ENCODE data around the gene FAM151B. TPM values are rescaled to one million over a fixed set of nuclear protein-coding genes. Genes with fewer than 3 reads are reported as not detected.
"Not testable (repeated sequence)": the region's sequence is repeated elsewhere in the genome, so short reads cannot be mapped to it uniquely, and the experiment has no call there.

FAM151B gene
- total and polyA plus RNA-seq, 7 experiments from 2014 or later: 0.11 to 3.4 (median 0.43) TPM; not detected in 2

DNA sequence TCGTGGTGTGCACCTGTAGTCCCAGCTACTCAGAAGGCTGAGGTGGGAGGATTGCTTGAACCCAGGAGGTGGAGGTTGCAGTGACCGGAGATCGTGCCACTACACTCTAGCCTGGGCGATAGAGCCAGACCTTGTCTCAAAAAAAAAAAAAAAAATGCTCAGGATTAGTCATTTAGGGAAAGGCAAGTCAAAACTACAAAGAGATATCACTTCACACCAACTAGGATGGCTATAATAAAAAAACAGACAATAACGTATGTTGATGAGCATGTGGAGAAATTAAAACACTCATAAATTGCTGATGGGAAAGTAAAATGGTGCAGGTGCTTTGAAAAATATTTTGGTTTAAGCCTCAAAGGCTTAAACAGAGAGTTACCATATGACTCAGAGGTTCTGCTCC lies 88.5 kb downstream of the FAM151B start:
- Histone ChIP-seq H3K4me3 (ENCODE audit: low read length) (no peak overlapping the region), H3K4me1 (ENCODE audit: control insufficient read depth in 2 of 2, insufficient read depth in 2 of 2, low read length in 2 of 2) (no peaks in the 10 kb centered on the region), H3K27ac (ENCODE audit: low read depth, low read length) (no peak overlapping the region), H3K27me3 (ENCODE audit: control insufficient read depth in 2 of 2, insufficient read depth in 2 of 2, low read length in 2 of 2) (peaks cover under 1 to 4% of the 10 kb centered on the region in 2 donors), H3K9me3 (ENCODE audit: control insufficient read depth in 2 of 3, low read length in 3 of 3) (no peaks in the 10 kb centered on the region), H3K36me3 (ENCODE audit: control insufficient read depth in 2 of 3, insufficient read depth in 3 of 3, low read length in 3 of 3) (no peaks in the 10 kb centered on the region)
- ChIA-PET POLR2A (no interaction called here), CTCF (interaction anchor here (0.6 kb wide), 1 partner anchor 163 kb away, joined by 3 read pairs; no protein-coding TSS in a partner anchor)
- H3K27ac Mint-ChIP-seq: no peak overlapping the region
- H3K4me1 Mint-ChIP-seq: peaks cover 0 to 6% (median 0%) of the 10 kb centered on the region in 7 donors
- DNase-seq (no peak), ATAC-seq (no peak)
- H3K9me3 Mint-ChIP-seq: peaks cover 0 to 4% (median 0%) of the 10 kb centered on the region in 11 donors
- intact Hi-C loops (cut with micrococcal nuclease): no loop called here
- H3K27me3 Mint-ChIP-seq: peaks cover 36 to 61% (median 49%) of the 10 kb centered on the region in 5 donors
- no peak overlapping the region for H3K4me3 Mint-ChIP-seq
- H3K36me3 Mint-ChIP-seq: peaks cover 0 to 5% (median 0%) of the 10 kb centered on the region in 5 donors

DNA sequence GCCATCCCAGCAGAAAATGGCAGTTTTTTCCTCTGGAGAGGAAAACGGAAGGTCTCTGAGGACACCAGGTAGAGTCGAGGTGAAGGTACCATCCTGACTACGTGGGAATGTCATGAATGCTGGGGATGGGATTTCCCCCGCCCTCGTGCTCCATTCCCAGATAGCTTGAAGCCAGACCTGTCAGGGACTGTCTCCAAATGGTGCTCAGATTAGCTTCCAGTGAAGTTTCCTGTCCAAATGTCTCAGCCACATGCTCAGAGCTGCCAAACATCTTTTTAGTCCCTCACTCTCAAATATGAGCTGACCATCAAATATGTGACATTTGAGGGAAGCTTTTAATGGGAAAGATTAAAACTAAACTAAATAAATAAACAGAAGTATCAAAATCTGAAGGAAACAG lies 89.8 kb downstream of the FAM151B start:
- no peak for ATAC-seq
- no peaks in the 10 kb centered on the region for H3K4me1 ChIP-seq (ENCODE audit: control insufficient read depth in 2 of 2, insufficient read depth in 2 of 2, low read length in 2 of 2)
- Mint-ChIP-seq H3K4me3 (no peak overlapping the region), H3K4me1 (peaks cover 0 to 6% (median 0%) of the 10 kb centered on the region in 7 donors), H3K9me3 (peaks cover 0 to 10% (median under 1%) of the 10 kb centered on the region in 11 donors), H3K27me3 (peaks cover 23 to 49% (median 36%) of the 10 kb centered on the region in 5 donors), H3K27ac (no peak overlapping the region), H3K36me3 (peaks cover 0 to 4% (median 0%) of the 10 kb centered on the region in 5 donors)
- H3K27me3 ChIP-seq (ENCODE audit: control insufficient read depth in 2 of 2, insufficient read depth in 2 of 2, low read length in 2 of 2): no peaks in the 10 kb centered on the region
- CTCF ChIA-PET: no interaction called here
- POLR2A ChIA-PET: no interaction called here
- H3K27ac ChIP-seq (ENCODE audit: low read depth, low read length): no peak overlapping the region
- H3K9me3 ChIP-seq (ENCODE audit: control insufficient read depth in 2 of 3, low read length in 3 of 3): no peaks in the 10 kb centered on the region
- H3K4me3 ChIP-seq (ENCODE audit: low read length): no peak overlapping the region
- intact Hi-C loops (cut with micrococcal nuclease): no loop called here
- no peaks in the 10 kb centered on the region for H3K36me3 ChIP-seq (ENCODE audit: control insufficient read depth in 2 of 3, insufficient read depth in 3 of 3, low read length in 3 of 3)
- DNase-seq: no peak

GRCh38 chr5:80579050-80579449 lies 91.2 kb downstream of the FAM151B start:
- Histone ChIP-seq H3K9me3 (ENCODE audit: control insufficient read depth in 2 of 3, low read length in 3 of 3) (no peaks in the 10 kb centered on the region), H3K27me3 (ENCODE audit: control insufficient read depth in 2 of 2, insufficient read depth in 2 of 2, low read length in 2 of 2) (no peaks in the 10 kb centered on the region), H3K4me3 (ENCODE audit: low read length) (no peak overlapping the region), H3K4me1 (ENCODE audit: control insufficient read depth in 2 of 2, insufficient read depth in 2 of 2, low read length in 2 of 2) (no peaks in the 10 kb centered on the region), H3K36me3 (ENCODE audit: control insufficient read depth in 2 of 3, insufficient read depth in 3 of 3, low read length in 3 of 3) (no peaks in the 10 kb centered on the region), H3K27ac (ENCODE audit: low read depth, low read length) (no peak overlapping the region)
- Mint-ChIP-seq H3K4me3 (no peak overlapping the region), H3K27me3 (peaks cover 22 to 37% (median 34%) of the 10 kb centered on the region in 5 donors), H3K36me3 (no peaks in the 10 kb centered on the region), H3K27ac (no peak overlapping the region), H3K4me1 (peaks cover 0 to 6% (median 0%) of the 10 kb centered on the region in 7 donors), H3K9me3 (peaks cover 0 to 10% (median 0%) of the 10 kb centered on the region in 11 donors)
- no peak for DNase-seq
- POLR2A ChIA-PET: no interaction called here
- CTCF ChIA-PET: no interaction called here
- intact Hi-C loops (cut with micrococcal nuclease): no loop called here
- ATAC-seq: no peak

DNA sequence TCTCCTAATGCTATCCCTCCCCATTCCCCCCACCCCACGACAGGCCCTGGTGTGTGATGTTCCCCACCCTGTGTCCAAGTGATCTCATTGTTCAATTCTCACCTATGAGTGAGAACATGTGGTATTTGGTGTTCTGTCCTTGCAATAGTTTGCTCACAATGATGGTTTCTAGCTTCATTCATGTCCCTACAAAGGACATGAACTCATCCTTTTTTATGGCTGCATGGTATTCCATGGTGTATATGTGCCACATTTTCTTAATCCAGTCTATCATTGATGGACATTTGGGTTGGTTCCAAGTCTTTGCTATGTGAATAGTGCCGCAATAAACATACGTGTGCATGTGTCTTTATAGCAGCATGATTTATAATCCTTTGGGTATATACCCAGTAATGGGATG lies 92.4 kb downstream of the FAM151B start:
- H3K36me3 ChIP-seq (ENCODE audit: control insufficient read depth in 2 of 3, insufficient read depth in 3 of 3, low read length in 3 of 3); H3K4me3 Mint-ChIP-seq; H3K27ac ChIP-seq (ENCODE audit: low read depth, low read length); CTCF ChIA-PET; intact Hi-C loops (cut with micrococcal nuclease); DNase-seq; H3K4me3 ChIP-seq (ENCODE audit: low read length); POLR2A ChIA-PET; H3K9me3 ChIP-seq (ENCODE audit: control insufficient read depth in 2 of 3, low read length in 3 of 3); H3K27me3 ChIP-seq (ENCODE audit: control insufficient read depth in 2 of 2, insufficient read depth in 2 of 2, low read length in 2 of 2); H3K4me1 ChIP-seq (ENCODE audit: control insufficient read depth in 2 of 2, insufficient read depth in 2 of 2, low read length in 2 of 2); ATAC-seq; H3K4me1 Mint-ChIP-seq; H3K36me3 Mint-ChIP-seq; H3K27ac Mint-ChIP-seq; H3K9me3 Mint-ChIP-seq: not testable (repeated sequence)
- H3K27me3 Mint-ChIP-seq: peaks cover 17 to 37% (median 25%) of the 10 kb centered on the region in 5 donors

DNA sequence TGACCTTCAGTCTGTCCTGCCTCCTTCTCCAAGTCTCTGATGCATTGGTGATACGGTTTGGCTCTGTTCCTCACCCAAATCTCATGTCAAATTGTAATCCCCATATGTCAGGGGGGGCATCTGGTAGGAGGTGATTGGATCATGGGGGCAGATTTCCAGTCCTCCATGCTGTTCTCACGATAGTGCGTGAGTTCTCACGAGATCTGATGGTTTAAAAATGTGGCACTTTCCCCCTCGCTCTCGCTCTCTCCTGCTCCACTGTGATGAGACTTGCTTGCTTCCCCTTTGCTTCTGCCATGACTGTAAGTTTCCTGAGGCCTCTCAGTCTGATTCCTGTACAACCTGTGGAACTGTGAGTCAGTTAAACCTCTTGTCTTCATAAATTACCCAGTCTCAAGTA lies 96.9 kb downstream of the FAM151B start:
- CTCF ChIA-PET: no interaction called here
- DNase-seq (no peak), ATAC-seq (no peak)
- Histone ChIP-seq H3K4me3 (ENCODE audit: low read length) (no peak overlapping the region), H3K27me3 (ENCODE audit: control insufficient read depth in 2 of 2, insufficient read depth in 2 of 2, low read length in 2 of 2) (no peaks in the 10 kb centered on the region), H3K4me1 (ENCODE audit: control insufficient read depth in 2 of 2, insufficient read depth in 2 of 2, low read length in 2 of 2) (no peaks in the 10 kb centered on the region), H3K36me3 (ENCODE audit: control insufficient read depth in 2 of 3, insufficient read depth in 3 of 3, low read length in 3 of 3) (no peaks in the 10 kb centered on the region), H3K9me3 (ENCODE audit: control insufficient read depth in 2 of 3, low read length in 3 of 3) (no peaks in the 10 kb centered on the region), H3K27ac (ENCODE audit: low read depth, low read length) (no peak overlapping the region)
- POLR2A ChIA-PET: no interaction called here
- intact Hi-C loops (cut with micrococcal nuclease): no loop called here
- Mint-ChIP-seq H3K9me3 (peaks cover 0 to 8% (median 0%) of the 10 kb centered on the region in 11 donors), H3K27ac (no peak overlapping the region), H3K4me3 (no peak overlapping the region), H3K27me3 (peaks cover 0 to 26% (median 15%) of the 10 kb centered on the region in 5 donors), H3K36me3 (peaks cover 0 to 4% (median 0%) of the 10 kb centered on the region in 5 donors), H3K4me1 (no peaks in the 10 kb centered on the region)

DNA sequence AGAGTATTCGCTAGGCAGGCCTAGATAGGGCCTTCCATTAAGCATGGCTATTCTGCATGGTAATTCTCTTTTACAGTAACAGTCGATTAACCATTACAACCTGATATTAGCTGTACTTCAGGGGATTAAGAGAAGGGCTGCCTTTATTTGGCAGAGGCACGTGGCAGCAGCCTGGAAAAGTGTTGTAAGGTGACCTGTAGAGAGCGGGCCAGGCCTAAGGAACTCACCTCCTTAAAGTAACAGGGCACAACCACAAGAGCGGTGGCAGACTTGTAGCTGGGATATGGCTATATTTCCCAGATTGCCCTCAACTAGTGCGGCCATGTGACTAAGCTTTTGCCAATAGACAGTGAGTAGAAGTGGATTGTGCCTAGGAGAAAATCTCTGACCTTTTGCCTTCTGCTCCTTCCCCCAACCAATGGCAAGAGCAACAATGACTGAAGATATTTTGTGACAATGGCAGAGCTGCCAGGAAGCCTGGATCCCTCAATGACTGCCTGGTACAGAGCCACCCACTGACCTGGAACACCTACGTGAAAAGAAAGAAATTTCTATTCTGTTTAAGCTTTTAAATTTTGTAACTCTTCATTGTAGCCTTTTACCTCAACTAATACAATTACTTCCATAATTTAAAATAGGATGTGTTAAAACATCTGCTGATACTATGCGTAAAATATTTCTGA lies 101.1 kb downstream of the FAM151B start:
- no peaks in the 10 kb centered on the region for H3K36me3 ChIP-seq (ENCODE audit: control insufficient read depth in 2 of 3, insufficient read depth in 3 of 3, low read length in 3 of 3)
- no peak overlapping the region for H3K27ac Mint-ChIP-seq
- H3K4me3 ChIP-seq (ENCODE audit: low read length): no peak overlapping the region
- no peaks in the 10 kb centered on the region for H3K4me1 Mint-ChIP-seq
- H3K9me3 ChIP-seq (ENCODE audit: control insufficient read depth in 2 of 3, low read length in 3 of 3): no peaks in the 10 kb centered on the region
- H3K27ac ChIP-seq (ENCODE audit: low read depth, low read length): no peak overlapping the region
- H3K27me3 Mint-ChIP-seq: peaks cover 0 to 21% (median 14%) of the 10 kb centered on the region in 5 donors
- no peak overlapping the region for H3K4me3 Mint-ChIP-seq
- H3K36me3 Mint-ChIP-seq: peaks cover 0 to 4% (median 0%) of the 10 kb centered on the region in 5 donors
- no peaks in the 10 kb centered on the region for H3K4me1 ChIP-seq (ENCODE audit: control insufficient read depth in 2 of 2, insufficient read depth in 2 of 2, low read length in 2 of 2)
- no peaks in the 10 kb centered on the region for H3K27me3 ChIP-seq (ENCODE audit: control insufficient read depth in 2 of 2, insufficient read depth in 2 of 2, low read length in 2 of 2)
- no peak for ATAC-seq
- intact Hi-C loops (cut with micrococcal nuclease): no loop called here
- ChIA-PET POLR2A (no interaction called here), CTCF (no interaction called here)
- no peak for DNase-seq
- H3K9me3 Mint-ChIP-seq: no peaks in the 10 kb centered on the region

DNA sequence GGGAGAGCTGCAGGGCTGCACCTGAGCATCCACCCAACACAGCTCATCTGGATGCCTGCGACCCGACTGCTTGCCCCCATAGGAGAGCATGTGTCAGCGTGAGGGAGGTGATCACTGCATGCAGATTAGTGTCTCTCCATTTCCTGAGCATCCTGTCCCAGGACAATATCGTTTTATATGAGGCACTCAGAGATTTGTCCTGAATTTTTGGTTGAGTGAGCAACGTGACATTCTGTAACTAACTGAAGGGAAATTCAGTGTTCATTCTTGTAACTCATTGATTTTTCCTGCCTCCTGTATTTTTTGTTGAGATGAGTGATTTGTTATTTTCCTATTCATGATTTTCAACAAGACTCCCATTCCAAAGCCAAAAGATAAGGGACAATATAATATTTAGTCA lies 102.9 kb downstream of the FAM151B start:
- H3K27me3 Mint-ChIP-seq: peaks cover 0 to 14% (median 9%) of the 10 kb centered on the region in 5 donors
- no peak overlapping the region for H3K27ac ChIP-seq (ENCODE audit: low read depth, low read length)
- ATAC-seq (no peak), DNase-seq (no peak)
- H3K27me3 ChIP-seq (ENCODE audit: control insufficient read depth in 2 of 2, insufficient read depth in 2 of 2, low read length in 2 of 2): no peaks in the 10 kb centered on the region
- intact Hi-C loops (cut with micrococcal nuclease): loop anchor here in 1 of 2 donors (5.0 kb wide), 1 partner anchor 798 kb away; no protein-coding TSS in a partner anchor
- no peaks in the 10 kb centered on the region for H3K4me1 ChIP-seq (ENCODE audit: control insufficient read depth in 2 of 2, insufficient read depth in 2 of 2, low read length in 2 of 2)
- ChIA-PET CTCF (no interaction called here), POLR2A (no interaction called here)
- no peaks in the 10 kb centered on the region for H3K9me3 Mint-ChIP-seq
- H3K9me3 ChIP-seq (ENCODE audit: control insufficient read depth in 2 of 3, low read length in 3 of 3): no peaks in the 10 kb centered on the region
- H3K36me3 ChIP-seq (ENCODE audit: control insufficient read depth in 2 of 3, insufficient read depth in 3 of 3, low read length in 3 of 3): no peaks in the 10 kb centered on the region
- H3K27ac Mint-ChIP-seq: no peak overlapping the region
- no peak overlapping the region for H3K4me3 Mint-ChIP-seq
- H3K36me3 Mint-ChIP-seq: no peaks in the 10 kb centered on the region
- no peaks in the 10 kb centered on the region for H3K4me1 Mint-ChIP-seq
- H3K4me3 ChIP-seq (ENCODE audit: low read length): no peak overlapping the region

All from naive thymus-derived CD4-positive, alpha-beta T cell (primary cell).